HG02970 (cell line): ENCODE results near the gene PLGLB2.
"Not testable (repeated sequence)": the region's sequence is repeated elsewhere in the genome, so short reads cannot be mapped to it uniquely, and the experiment has no call there.

Experiments
- ATAC-seq: cut with Tn5 transposase; IDR thresholded peaks from one replicate; pipeline ENCODE4 v1.9.1; 2021; ENCODE audit warnings: mild to moderate bottlenecking, moderate library complexity, moderate number of reproducible peaks; ENCODE audit not compliant: unreplicated experiment, low FRiP score

The PLGLB2 gene

GRCh38 chr2:87747791-87748190, at the start of gene PLGLB2:
Gene PLGLB2 (plus strand): TSS chr2:87748087. CDS start chr2:87748154, 67 bp downstream.
- ATAC-seq: not testable (repeated sequence)

GRCh38 chr2:87704572-87705323, 43.1 kb upstream of the PLGLB2 start:
- not testable (repeated sequence) for ATAC-seq

GRCh38 chr2:87708368-87708767, 39.5 kb upstream of the PLGLB2 start:
- ATAC-seq: not testable (repeated sequence)

- not testable (repeated sequence) for ATAC-seq
Measured at GRCh38 chr2:87727940-87728599, 19.8 kb upstream of the PLGLB2 start.

- ATAC-seq: not testable (repeated sequence)
Measured at GRCh38 chr2:87740928-87741327, 7.0 kb upstream of the PLGLB2 start.

- ATAC-seq: not testable (repeated sequence)
Measured at GRCh38 chr2:87742393-87743108, 5.3 kb upstream of the PLGLB2 start.

GRCh38 chr2:87743638-87744037, 4.2 kb upstream of the PLGLB2 start:
- ATAC-seq: not testable (repeated sequence)

GRCh38 chr2:87745353-87745951, 2.4 kb upstream of the PLGLB2 start:
- not testable (repeated sequence) for ATAC-seq

- ATAC-seq: not testable (repeated sequence)
Measured at GRCh38 chr2:87748524-87748923, 637 bp downstream of the PLGLB2 start.

GRCh38 chr2:87750560-87750959, 2.7 kb downstream of the PLGLB2 start:
- not testable (repeated sequence) for ATAC-seq

GRCh38 chr2:87754759-87755158, 6.9 kb downstream of the PLGLB2 start:
- ATAC-seq: not testable (repeated sequence)
